NCI-H2171 (cell line): Measurements from ENCODE around the gene CBS.
"Not testable (repeated sequence)": the region's sequence is repeated elsewhere in the genome, so short reads cannot be mapped to it uniquely, and the experiment has no call there.

Experiments used
- DNase-seq: peaks from one replicate; lab custom pipeline; 2025; lab: John Stamatoyannopoulos, UW

The CBS gene

GRCh38 chr21:43075170-43076022 is at the start of gene CBS:
Gene CBS, minus strand, starts transcription at chr21:43075835. Its CDS starts 3,642 bp downstream, at chr21:43072193.
- not testable (repeated sequence) for DNase-seq

DNA sequence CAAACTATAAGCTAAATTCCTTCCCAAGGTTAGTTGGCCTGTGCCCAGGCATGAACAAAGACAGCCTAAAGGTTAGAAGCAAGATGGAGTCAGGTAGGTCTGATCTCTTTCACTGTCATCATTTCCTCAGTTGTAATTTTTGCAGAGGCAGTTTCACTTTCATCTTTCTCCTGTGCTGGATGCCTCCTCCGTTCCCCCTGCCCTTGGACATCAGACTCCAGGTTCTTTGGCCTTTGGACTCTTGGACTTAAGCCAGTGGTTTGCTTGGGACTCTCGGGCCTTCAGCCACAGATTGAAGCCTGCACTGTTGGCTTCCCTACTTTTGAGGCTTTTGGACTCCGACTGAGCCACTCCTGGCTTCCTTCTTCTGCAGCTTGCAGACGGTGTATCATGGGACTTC is 40.3 kb upstream of the CBS start:
- not testable (repeated sequence) for DNase-seq

DNA sequence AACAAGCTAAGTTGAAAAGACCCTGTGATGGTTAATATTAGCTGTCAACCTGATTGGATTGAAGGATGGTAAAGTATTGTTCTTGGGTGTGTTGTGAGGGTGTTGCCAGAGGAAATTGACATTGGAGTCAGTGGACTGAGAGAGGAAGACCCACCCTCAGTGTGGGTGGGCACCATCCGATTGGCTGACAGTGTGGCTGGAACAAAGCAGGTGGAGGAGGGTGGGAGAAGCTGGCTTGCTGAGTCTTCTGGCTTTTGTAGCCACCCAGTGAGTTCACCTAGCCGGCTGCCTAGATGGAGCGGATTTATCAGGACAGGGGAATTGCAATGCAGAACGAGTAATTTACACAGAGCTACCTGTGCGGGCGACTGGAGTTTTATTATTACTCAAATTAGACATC is 38.8 kb upstream of the CBS start:
- not testable (repeated sequence) for DNase-seq

- not testable (repeated sequence) for DNase-seq
Observed at GRCh38 chr21:43109006-43109405, 33.4 kb upstream of the CBS start.

GRCh38 chr21:43108177-43108576 is 32.5 kb upstream of the CBS start:
- DNase-seq: not testable (repeated sequence)

- DNase-seq: not testable (repeated sequence)
Observed at GRCh38 chr21:43107794-43108137, 32.1 kb upstream of the CBS start.

DNA sequence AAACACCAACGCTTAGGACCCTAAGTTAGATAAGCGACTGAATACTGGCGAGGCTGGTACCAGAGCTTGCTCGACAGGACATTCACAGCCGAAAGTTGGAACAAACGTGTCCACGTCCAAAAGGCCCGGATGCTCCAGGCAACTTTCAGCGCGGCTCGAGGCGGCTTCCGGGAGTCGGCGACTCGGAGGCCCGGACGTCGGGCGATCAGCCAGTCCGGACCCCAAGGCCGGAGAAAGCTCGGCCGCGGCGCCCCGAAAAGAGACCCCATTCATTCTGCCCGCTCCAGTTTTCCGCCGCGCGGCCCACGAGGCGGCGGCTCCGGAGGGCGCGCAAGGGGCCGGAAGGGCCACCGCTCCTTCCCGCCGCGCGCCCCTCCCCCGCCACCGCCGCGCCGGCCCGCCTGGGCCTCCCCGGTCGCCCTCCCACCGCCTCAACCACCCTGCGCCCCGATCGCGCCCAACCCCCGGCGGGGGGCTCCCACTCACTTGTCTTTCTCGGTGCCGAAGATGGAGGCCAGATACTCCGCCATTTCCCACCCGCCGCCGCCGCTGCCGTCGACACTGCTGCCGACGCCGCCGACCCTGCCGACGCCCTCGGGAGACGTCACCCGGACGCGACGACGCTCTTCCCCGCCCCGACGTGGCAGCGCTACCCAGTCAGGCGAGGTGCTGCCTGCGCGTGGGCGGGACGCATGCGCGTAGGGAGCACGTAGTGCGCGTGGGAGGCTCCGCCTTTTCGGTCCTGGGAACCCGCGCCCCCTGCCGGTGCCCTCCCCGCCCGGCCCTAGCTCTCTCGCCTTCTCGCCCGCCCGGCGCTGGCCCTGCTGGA is 31.5 kb upstream of the CBS start, which contains the start of gene U2AF1:
Gene U2AF1 (minus strand): TSS at position 606 of the 829 bp plus-strand sequence. CDS start 76 bp downstream, at position 530.
- not testable (repeated sequence) for DNase-seq

- not testable (repeated sequence) for DNase-seq
Observed at GRCh38 chr21:43104642-43105041, 29.0 kb upstream of the CBS start.

GRCh38 chr21:43102281-43102680 is 26.6 kb upstream of the CBS start:
- DNase-seq: not testable (repeated sequence)

- not testable (repeated sequence) for DNase-seq
Observed at GRCh38 chr21:43101676-43102075, 26.0 kb upstream of the CBS start.

- DNase-seq: not testable (repeated sequence)
Observed at GRCh38 chr21:43101000-43101399, 25.4 kb upstream of the CBS start.

DNA sequence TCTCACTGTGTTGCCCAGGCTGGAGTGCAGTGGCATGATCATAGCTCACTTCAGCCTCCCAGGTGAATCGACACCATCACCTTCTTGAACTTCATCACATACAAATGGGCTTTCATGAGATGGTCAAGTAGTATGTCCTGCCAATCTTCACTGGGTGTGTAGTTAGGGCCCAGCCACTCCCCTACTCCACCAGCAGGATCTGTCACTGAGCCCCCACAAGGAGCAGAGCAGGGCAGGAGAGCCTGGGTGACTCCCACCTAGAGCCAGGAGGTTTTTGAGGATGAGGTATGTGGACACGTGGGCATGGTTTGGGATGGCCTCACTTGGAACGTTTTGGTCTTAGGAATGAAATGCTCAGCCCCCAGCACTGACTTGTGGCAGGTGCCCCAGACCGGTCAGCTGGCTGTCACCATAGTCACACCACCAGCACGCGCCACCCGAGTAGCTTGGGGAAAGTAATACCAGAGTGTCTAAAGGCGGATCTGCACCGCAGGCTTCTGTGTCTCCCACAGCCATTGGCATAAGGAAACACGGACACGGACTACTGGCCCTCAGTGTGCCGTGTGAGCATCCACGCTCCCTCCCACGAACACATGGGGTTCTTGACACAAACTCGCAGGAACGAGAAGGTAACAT is 16.5 kb upstream of the CBS start:
- not testable (repeated sequence) for DNase-seq

DNA sequence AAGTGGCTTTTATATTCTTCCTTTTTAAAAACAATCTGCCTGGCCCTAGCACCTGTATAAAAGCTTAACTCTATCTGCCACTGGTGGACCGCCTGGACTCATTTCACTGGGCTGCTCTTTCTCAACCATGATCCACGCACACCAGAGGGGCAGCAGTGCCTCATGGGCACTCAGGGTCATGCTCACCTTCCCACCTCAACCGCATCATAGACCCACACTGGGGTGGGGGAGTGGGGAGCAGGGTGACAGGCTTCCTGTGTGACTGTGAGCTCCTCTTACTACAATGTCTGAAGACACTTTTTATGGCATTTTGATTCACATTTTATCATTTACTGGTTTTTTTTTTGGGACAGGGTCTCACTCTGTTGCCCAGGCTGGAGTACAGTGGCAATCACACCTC is 15.3 kb upstream of the CBS start:
- not testable (repeated sequence) for DNase-seq

DNA sequence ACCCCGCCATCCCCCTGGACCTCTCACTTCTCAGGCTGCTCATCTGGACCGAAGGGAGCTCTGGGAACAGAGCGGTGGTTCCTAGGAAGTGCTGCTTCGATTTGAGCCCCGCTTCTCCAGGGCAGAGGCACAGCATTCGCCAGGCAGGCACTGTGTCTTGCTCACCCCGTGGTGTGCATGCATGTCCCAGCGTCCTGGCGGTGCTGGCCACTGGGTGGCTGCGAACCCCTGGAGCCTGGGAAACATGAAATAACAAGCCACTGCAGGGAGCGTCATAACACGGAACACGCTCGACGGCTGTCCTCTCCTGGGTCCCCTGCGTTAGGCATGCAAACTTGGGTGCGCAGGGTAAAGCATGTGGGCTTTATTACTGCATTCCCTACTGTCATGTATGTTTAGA is 13.8 kb upstream of the CBS start:
- not testable (repeated sequence) for DNase-seq

- not testable (repeated sequence) for DNase-seq
Observed at GRCh38 chr21:43082587-43083300, 7.1 kb upstream of the CBS start.

DNA sequence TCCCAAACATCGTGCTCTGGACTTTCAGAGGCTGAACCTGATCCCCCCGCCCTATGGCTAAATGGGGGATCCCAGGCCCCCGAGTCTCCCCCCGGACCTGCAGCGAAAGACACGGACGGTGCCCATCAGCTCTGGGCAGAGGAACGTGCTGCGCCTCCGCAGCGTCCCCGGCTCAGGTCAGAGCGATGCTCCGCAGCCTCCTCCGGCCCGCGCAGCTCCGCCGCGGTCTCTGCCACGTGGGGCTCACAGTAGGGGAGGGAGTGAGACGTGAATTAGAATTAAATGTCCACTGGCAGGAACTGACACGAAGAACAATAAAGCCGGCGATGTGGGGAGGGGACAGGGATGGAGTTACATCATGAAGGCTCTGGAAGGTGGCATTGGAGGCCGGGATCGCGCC is 1.0 kb upstream of the CBS start:
- not testable (repeated sequence) for DNase-seq

GRCh38 chr21:43076023-43076637 is 495 bp upstream of the CBS start:
- not testable (repeated sequence) for DNase-seq

DNA sequence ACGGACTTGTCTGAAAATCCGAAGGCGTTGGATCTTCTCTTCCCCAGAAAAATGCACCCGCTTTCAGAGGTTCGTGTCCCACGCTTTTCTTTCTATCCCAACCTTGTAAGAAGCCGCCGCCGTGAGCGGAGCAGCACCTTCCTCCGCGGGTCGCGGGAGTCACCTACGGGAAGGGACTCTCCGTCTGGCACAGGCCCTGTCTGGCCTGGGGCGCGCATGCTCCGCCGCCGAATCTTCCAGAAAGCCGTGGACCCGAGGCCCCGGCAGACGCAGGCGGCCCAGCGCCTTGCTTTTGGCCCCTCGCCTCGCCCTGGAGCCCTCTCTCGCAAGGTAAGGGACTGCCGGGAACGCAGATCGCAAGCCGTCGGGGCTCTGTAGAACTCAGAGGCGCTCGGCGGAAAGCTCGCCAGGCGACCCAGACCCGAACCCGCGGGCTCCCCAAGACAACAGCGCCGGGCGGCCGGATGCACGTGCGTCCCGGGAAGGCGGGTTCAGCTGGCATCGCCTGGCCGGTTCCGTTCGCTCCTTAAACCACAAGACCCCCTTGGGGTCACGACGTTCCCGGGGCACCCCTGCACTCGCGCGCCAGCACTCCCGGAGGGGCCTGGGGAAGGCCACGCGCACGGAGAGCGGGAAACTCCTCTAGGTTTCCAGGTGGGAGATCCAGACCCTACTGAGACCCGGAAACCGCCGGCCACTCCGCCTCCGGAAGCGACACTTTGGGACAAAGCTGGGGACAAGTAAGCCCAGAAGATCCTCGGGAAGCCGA is 1.1 kb downstream of the CBS start:
- DNase-seq: not testable (repeated sequence)

DNA sequence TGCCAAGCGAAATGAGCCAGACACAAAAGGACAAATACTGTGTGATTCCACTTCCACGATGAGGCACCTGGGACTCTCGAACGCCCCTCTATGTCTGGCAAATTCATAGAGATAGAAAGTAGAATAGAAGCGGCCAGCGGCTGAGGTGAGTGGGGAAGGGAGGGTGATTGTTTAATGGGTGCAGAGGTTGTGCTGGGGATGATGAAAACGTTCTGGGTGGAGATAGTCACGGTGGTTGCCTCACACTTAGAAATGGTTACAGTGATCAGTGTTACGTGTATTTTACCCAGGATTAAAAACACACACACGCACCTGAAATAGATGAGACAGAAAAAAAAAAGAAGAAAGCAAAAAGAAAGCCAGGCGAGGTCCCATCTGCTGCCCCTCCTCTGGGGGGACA is 2.9 kb downstream of the CBS start:
- not testable (repeated sequence) for DNase-seq

- DNase-seq: not testable (repeated sequence)
Observed at GRCh38 chr21:43069682-43070081, 6.0 kb downstream of the CBS start.
